NCI-H2196 treated with DMSO at 0.1 percent for 48 hours (cell line): ENCODE results near the gene DGUOK.

Experiments used
- DNase-seq: peaks from one replicate; lab custom pipeline; 2025; ENCODE audit not compliant: unreplicated experiment; lab: John Stamatoyannopoulos, UW

The DGUOK gene

GRCh38 chr2:73979021-73979420 lies 52.3 kb downstream of the DGUOK start:
- no peak for DNase-seq

GRCh38 chr2:73979686-73980085 lies 53.0 kb downstream of the DGUOK start:
- DNase-seq: no peak

GRCh38 chr2:73980566-73980965 lies 53.9 kb downstream of the DGUOK start:
- DNase-seq: no peak

- no peak for DNase-seq
Measured at GRCh38 chr2:73981081-73982001, 54.7 kb downstream of the DGUOK start.

- no peak for DNase-seq
Measured at GRCh38 chr2:73982140-73982617, 55.5 kb downstream of the DGUOK start.

- DNase-seq: no peak
Measured at GRCh38 chr2:73983322-73984202, 56.9 kb downstream of the DGUOK start.

- no peak for DNase-seq
Measured at GRCh38 chr2:73984203-73984921, 57.7 kb downstream of the DGUOK start, which contains the start of gene TET3. TSS of gene TET3 (plus strand) at chr2:73984910. CDS start at chr2:73986404, 1,494 bp downstream.

GRCh38 chr2:73984922-73985307 lies 58.2 kb downstream of the DGUOK start:
- DNase-seq: no peak

- DNase-seq: no peak
Measured at GRCh38 chr2:73985308-73986084, 58.8 kb downstream of the DGUOK start.

GRCh38 chr2:73986085-73986681 lies 59.5 kb downstream of the DGUOK start:
- no peak for DNase-seq

GRCh38 chr2:73987109-73987947 lies 60.6 kb downstream of the DGUOK start:
- DNase-seq: no peak

GRCh38 chr2:73987948-73988700 lies 61.4 kb downstream of the DGUOK start:
- DNase-seq: no peak

- no peak for DNase-seq
Measured at GRCh38 chr2:73989972-73990371, 63.3 kb downstream of the DGUOK start.

GRCh38 chr2:73990531-73990930 lies 63.9 kb downstream of the DGUOK start:
- no peak for DNase-seq

- no peak for DNase-seq
Measured at GRCh38 chr2:73992036-73992435, 65.4 kb downstream of the DGUOK start.

GRCh38 chr2:73993376-73993775 lies 66.7 kb downstream of the DGUOK start:
- DNase-seq: no peak

- no peak for DNase-seq
Measured at GRCh38 chr2:73993778-73994177, 67.1 kb downstream of the DGUOK start.

- no peak for DNase-seq
Measured at GRCh38 chr2:73994178-73994831, 67.6 kb downstream of the DGUOK start.
